GM19372 (cell line): Measurements from ENCODE around the gene ESRRB.

Source experiments
- ATAC-seq: cut with Tn5 transposase; IDR thresholded peaks from one replicate; pipeline ENCODE4 v1.9.1; 2021; ENCODE audit warnings: mild to moderate bottlenecking, low read depth, moderate library complexity; ENCODE audit not compliant: unreplicated experiment

The ESRRB gene

DNA sequence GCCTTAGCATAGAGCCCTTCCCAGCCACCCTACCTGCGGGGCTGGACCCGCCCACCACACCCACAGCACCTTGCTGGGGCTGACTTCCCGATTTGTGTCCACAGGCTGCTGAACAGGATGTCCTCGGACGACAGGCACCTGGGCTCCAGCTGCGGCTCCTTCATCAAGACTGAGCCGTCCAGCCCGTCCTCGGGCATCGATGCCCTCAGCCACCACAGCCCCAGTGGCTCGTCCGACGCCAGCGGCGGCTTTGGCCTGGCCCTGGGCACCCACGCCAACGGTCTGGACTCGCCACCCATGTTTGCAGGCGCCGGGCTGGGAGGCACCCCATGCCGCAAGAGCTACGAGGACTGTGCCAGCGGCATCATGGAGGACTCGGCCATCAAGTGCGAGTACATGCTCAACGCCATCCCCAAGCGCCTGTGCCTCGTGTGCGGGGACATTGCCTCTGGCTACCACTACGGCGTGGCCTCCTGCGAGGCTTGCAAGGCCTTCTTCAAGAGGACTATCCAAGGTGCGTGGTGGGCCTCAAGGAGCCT, 63.4 kb downstream of the ESRRB start:
- ATAC-seq, result no peak

GRCh38 chr14:76446486-76446885, 70.5 kb downstream of the ESRRB start:
- no peak for ATAC-seq

GRCh38 chr14:76446921-76447320, 71.0 kb downstream of the ESRRB start:
- no peak for ATAC-seq

- no peak for ATAC-seq
Measured at GRCh38 chr14:76450476-76450875, 74.5 kb downstream of the ESRRB start.

DNA sequence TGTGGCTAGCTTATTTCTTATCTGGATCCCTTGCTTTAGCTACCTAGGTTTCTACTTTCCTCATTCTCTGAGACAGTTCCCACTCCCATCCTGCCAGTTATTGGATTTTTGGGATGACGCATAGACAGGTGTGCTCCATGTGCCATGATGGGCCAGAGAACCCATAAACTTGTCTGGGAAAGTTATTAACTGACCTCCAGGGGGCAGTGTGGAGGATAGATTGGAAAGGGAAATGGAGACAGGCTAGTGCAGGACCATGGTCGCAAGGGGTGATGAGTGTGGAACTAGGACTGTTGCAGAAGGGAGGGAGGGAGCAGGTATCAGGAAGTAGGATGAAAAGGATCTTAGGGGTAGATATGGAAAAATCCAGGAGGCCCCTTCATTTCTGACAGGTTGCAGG, 80.3 kb downstream of the ESRRB start:
- no peak for ATAC-seq

DNA sequence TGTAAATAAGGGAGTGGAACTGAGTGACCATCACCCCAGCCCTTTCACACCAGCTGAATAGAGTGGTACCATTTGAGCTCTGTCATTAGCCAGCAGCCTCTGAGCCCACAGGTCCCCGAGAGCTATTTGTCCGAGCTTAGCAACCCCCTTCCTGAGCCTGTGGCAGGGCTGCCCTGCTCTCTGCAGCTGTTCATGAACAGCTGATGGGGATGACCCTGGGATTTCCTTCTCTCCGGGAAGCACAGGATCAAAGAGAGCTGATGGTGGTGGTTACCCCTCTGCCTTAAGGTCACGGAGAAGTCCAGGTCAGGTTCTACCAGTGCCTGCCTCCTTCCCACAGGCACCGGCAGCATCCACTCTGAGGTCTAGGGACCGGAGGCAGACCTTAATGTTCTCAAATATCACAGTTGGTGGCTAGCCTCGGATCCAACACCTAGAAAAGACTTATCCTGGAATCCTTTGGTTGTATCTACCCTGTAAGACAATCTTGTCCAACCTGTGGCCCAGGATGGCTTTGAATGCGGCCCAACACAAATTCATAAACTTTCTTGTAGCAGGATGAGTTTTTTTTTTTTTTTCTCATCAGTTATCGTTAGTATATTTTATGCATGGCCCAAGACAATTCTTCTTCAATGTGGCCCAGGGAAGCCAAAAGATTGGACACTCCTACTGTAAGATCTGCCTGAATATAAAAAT, 81.1 kb downstream of the ESRRB start:
- no peak for ATAC-seq

- ATAC-seq, result no peak
Measured at GRCh38 chr14:76457841-76458240, 81.9 kb downstream of the ESRRB start.

DNA sequence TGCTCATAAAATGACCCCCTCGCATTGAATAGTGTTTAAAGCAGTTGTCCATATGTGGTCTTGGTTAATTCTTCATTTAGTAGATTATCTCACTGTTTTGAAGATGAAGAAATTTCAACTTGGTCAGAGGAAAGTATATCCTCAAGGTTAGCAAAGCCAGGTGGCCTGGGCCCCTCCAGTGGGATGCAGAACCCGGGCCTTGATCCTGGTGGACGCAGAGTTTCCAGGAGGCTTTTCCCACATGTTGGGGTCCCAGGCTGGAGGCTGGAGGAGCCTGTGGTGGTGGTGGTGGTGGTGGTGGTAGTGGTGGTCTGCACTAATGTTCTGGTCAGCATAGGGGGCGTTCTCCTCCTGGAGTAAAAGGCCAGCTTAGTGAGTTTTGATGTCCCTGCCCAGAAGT, 85.9 kb downstream of the ESRRB start:
- ATAC-seq, result no peak

- ATAC-seq, result no peak
Measured at GRCh38 chr14:76462330-76462729, 86.4 kb downstream of the ESRRB start.

- no peak for ATAC-seq
Measured at GRCh38 chr14:76463105-76463504, 87.2 kb downstream of the ESRRB start.

DNA sequence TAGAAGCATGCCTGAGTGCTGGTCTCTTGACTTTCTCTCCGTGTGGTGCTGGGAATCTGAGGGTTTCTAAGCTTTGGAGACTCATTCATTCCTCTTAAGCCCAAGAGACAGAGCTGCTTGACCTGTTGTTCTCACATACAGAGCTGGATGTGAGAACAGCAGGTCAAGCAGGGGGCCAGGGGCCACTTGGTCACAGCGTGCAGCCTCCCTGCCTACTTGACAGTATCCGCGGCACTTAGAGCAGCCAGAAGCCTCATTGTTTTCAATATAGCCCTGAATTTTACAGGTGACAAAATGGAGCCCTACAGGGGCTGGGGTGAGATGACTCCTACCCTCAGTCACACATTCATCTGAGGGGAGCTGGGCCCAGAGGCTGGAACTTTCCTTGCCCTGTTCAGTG, 88.9 kb downstream of the ESRRB start:
- ATAC-seq, result no peak

GRCh38 chr14:76465664-76466063, 89.7 kb downstream of the ESRRB start:
- ATAC-seq, result no peak

- ATAC-seq, result no peak
Measured at GRCh38 chr14:76467711-76468155, 91.8 kb downstream of the ESRRB start.

DNA sequence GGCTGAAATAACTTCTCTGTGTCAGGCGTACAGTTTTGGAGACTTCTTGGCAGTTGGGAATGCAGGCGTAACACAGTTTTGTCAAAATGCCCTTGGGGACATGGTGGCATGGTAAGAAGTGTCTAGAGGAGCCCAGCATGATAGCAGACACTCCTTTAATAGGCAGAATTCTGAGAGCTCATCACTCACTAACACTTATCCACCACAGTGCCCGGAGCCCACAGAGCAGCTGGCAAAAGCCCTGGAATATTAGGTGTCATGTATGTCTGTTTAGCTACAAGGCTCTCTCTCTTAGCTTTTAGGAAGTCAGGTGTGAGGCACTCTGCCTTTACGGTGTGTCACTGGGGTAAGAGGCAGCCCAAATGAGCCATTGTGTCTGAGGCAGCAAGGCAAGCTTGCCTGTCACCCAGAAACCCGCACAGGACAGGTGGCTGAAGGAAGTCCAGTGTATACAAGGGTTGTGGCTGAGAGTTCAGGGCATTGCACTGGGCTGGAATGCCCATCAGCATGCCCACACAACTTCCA, 96.3 kb downstream of the ESRRB start:
- no peak for ATAC-seq

GRCh38 chr14:76473481-76474263, 97.7 kb downstream of the ESRRB start:
- ATAC-seq, result no peak

GRCh38 chr14:76480426-76480825, 104.5 kb downstream of the ESRRB start:
- no peak for ATAC-seq

GRCh38 chr14:76484355-76484754, 108.4 kb downstream of the ESRRB start:
- ATAC-seq, result no peak

DNA sequence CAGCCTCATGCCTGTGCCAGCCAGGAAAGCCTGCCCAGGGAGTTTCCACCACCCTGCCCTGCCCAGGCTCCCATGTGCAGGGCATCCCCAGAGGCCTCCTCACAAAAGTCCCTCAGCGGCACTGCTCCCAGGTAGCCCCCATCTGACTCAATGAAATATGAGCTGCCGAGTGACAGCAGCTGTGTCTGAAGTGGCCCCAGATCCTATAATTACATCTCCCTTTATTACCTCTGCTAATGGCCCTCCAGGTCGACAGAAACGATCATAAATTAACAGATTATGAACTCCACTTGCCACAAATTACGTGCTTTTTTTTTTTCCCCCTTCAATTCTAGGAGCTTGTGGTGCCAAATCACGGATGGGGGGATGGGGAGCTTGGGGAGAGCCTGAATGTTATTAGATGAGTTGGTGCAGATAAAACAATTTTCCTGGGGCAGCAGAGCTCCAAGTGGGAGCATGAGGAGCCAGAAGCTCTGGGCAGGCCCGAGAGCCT, 110.4 kb downstream of the ESRRB start:
- no peak for ATAC-seq

- ATAC-seq, result no peak
Measured at GRCh38 chr14:76488551-76488950, 112.6 kb downstream of the ESRRB start.

DNA sequence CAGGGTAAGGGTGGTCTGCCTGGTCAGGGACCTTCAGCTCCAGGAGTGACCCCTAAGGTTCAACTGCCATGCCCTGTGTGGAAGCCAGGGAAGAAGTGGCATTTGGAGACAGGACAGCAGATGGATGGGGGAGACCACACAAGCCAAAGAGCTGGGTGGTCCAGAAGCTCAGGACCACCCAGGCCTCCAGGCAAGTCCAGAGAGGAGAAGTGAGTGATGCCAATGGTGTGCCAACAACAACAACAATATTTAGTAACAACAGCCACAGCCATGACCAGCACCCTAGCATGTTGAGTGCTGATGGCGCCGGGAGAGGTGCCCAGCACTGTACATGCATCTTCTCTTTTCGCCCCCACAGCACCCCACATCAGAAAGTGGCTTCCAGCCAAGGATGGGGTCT, 113.7 kb downstream of the ESRRB start:
- ATAC-seq, result no peak

GRCh38 chr14:76490111-76490510, 114.2 kb downstream of the ESRRB start:
- no peak for ATAC-seq
